ENCODE results near the gene VN1R2. TPM values are rescaled to one million over a fixed set of nuclear protein-coding genes. Genes with fewer than 3 reads are reported as not detected.
"Not testable (repeated sequence)": the region's sequence is repeated elsewhere in the genome, so short reads cannot be mapped to it uniquely, and the experiment has no call there.

VN1R2 gene
- total and polyA plus RNA-seq, 4 donors = not detected

DNA sequence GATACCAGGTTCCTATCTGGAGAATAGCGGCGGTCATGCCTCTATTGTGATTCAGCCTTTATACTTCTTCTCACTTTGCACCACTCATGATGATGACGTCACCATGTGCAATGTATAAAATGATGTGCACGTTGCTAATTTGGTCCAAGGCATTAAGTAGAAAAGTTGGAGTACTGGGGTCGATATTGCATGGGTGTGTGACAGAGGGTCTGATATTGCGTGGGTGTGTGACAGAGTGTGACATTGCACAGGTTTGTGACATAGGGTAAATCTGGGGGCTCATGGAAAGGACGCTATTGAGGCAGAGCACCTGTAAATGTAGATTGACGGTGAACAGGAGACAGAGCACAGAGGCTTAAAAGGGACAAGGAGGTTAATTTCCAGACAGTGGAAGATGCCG, 14.0 kb downstream of the VN1R2 start:
- DNase-seq (no peak), ATAC-seq (ENCODE audit: insufficient read depth, low FRiP score) (no peak)
- Histone ChIP-seq H3K4me1 (ENCODE audit: control insufficient read depth in 5 of 5, insufficient read depth in 5 of 5, low read length in 5 of 5) (no peaks in the 10 kb centered on the region), H3K27ac (ENCODE audit: low read depth in 1 of 2, low read length in 1 of 2) (no peak overlapping the region), H3K9me3 (ENCODE audit: control insufficient read depth in 4 of 4, insufficient read depth in 3 of 4, low read length in 3 of 4) (peaks cover 0 to 28% (median 0%) of the 10 kb centered on the region in 4 donors), H3K27me3 (ENCODE audit: control insufficient read depth in 3 of 3, insufficient read depth in 3 of 3, low read length in 2 of 3) (peaks cover 0 to 8% (median 2%) of the 10 kb centered on the region in 3 donors), H3K4me3 (no peak overlapping the region), H3K36me3 (ENCODE audit: control insufficient read depth in 4 of 4, insufficient read depth in 4 of 4, low read length in 4 of 4) (no peaks in the 10 kb centered on the region), H3K9ac (ENCODE audit: insufficient read depth in 1 of 2, low read length in 2 of 2) (no peak overlapping the region)
- TF ChIP-seq, protein P1, sequence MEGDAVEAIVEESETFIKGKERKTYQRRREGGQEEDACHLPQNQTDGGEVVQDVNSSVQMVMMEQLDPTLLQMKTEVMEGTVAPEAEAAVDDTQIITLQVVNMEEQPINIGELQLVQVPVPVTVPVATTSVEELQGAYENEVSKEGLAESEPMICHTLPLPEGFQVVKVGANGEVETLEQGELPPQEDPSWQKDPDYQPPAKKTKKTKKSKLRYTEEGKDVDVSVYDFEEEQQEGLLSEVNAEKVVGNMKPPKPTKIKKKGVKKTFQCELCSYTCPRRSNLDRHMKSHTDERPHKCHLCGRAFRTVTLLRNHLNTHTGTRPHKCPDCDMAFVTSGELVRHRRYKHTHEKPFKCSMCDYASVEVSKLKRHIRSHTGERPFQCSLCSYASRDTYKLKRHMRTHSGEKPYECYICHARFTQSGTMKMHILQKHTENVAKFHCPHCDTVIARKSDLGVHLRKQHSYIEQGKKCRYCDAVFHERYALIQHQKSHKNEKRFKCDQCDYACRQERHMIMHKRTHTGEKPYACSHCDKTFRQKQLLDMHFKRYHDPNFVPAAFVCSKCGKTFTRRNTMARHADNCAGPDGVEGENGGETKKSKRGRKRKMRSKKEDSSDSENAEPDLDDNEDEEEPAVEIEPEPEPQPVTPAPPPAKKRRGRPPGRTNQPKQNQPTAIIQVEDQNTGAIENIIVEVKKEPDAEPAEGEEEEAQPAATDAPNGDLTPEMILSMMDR (IDR thresholded peaks at IDR 0.05; ENCODE audit: control extremely low read depth, extremely low read depth) = no peak
- WGBS, 2 donors = 87 to 89% methylated on average over 9 of the region's 9 CpGs

DNA sequence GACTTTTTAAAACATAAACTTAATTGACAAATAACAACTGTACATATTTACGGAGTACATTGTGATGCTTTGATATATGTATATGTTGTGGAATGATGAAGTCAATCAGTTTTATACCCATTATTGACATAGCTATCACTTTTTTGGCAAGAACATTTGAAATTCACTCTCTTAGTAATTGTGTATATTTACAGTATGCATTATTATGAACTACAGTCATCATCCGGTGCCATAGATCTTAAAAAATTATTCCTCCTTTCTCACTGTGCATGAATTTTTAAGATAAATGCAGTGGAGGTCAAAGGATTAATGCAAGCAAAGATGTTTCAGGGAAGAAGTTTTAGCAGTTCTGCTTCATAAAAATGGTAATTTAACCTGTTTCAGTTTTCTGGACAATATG, 17.4 kb downstream of the VN1R2 start:
- Histone ChIP-seq H3K36me3 (ENCODE audit: control insufficient read depth in 4 of 4, insufficient read depth in 4 of 4, low read length in 4 of 4) (no peaks in the 10 kb centered on the region), H3K9me3 (ENCODE audit: control insufficient read depth in 4 of 4, insufficient read depth in 3 of 4, low read length in 3 of 4) (peaks cover 0 to 31% (median 0%) of the 10 kb centered on the region in 4 donors), H3K4me1 (ENCODE audit: control insufficient read depth in 5 of 5, insufficient read depth in 5 of 5, low read length in 5 of 5) (no peaks in the 10 kb centered on the region), H3K27ac (ENCODE audit: low read depth in 1 of 2, low read length in 1 of 2) (no peak overlapping the region), H3K27me3 (ENCODE audit: control insufficient read depth in 3 of 3, insufficient read depth in 3 of 3, low read length in 2 of 3) (peaks cover 0 to 6% (median 5%) of the 10 kb centered on the region in 3 donors), H3K4me3 (no peak overlapping the region), H3K9ac (ENCODE audit: insufficient read depth in 1 of 2, low read length in 2 of 2) (no peak overlapping the region)
- ATAC-seq (ENCODE audit: insufficient read depth, low FRiP score) (no peak), DNase-seq (no peak)
- TF ChIP-seq, protein P1 (IDR thresholded peaks at IDR 0.05; ENCODE audit: control extremely low read depth, extremely low read depth) = no peak
- 92 to 96% methylated on average over 2 of the region's 2 CpGs for WGBS, 2 donors

DNA sequence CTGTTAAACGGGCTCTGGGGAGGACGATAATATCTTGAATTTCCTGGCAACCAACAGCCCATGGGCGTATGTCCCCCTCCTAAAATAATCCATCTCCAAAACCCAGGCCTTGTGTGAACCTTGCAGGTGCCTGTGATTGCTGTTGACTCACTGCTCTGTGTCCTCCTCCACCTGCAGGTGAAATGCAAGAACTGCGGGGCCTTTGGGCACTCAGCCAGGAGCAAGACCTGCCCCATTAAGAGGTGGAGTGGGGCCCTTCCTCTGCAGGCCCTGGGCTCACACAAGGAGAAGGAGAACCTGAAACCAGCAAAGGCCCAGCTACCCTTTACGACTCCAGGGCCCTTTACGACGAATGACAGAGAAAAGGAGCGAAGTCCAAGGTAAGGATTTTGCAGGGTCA, 23.9 kb downstream of the VN1R2 start:
- peak in 2 of 3 donors; percentile 20 to 40 for DNase-seq
- H3K27me3 ChIP-seq (ENCODE audit: control insufficient read depth in 3 of 3, insufficient read depth in 3 of 3, low read length in 2 of 3); H3K36me3 ChIP-seq (ENCODE audit: control insufficient read depth in 4 of 4, insufficient read depth in 4 of 4, low read length in 4 of 4); H3K9me3 ChIP-seq (ENCODE audit: control insufficient read depth in 4 of 4, insufficient read depth in 3 of 4, low read length in 3 of 4); H3K27ac ChIP-seq (ENCODE audit: low read depth in 1 of 2, low read length in 1 of 2); H3K9ac ChIP-seq (ENCODE audit: insufficient read depth in 1 of 2, low read length in 2 of 2); H3K4me1 ChIP-seq (ENCODE audit: control insufficient read depth in 5 of 5, insufficient read depth in 5 of 5, low read length in 5 of 5); H3K4me3 ChIP-seq; ATAC-seq (ENCODE audit: insufficient read depth, low FRiP score): not testable (repeated sequence)
- WGBS, 2 donors = 40 to 60% methylated on average over 1 to 2 of the region's 8 CpGs

DNA sequence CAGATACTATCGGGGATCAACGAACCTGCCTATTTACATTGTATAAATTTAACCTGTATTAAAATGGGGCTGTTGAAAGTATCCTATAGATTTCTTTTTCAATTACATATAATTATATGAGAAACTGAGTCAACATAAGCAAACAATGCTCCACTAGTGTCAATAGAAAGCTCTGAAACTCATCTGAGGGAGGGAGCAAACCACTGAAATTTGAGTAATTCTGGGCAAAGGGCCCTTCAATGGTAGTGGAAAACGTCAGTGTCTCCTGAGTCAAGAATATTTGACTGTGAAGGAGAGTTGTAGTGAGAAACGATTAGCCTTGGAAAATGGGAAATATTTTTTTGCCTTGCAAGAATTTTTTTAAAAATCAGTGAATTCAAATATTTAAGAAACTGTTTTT, 27.0 kb downstream of the VN1R2 start:
- Histone ChIP-seq H3K9ac (ENCODE audit: insufficient read depth in 1 of 2, low read length in 2 of 2) (no peak overlapping the region), H3K27ac (ENCODE audit: low read depth in 1 of 2, low read length in 1 of 2) (no peak overlapping the region), H3K9me3 (ENCODE audit: control insufficient read depth in 4 of 4, insufficient read depth in 3 of 4, low read length in 3 of 4) (peaks cover 0 to 7% (median 0%) of the 10 kb centered on the region in 4 donors), H3K36me3 (ENCODE audit: control insufficient read depth in 4 of 4, insufficient read depth in 4 of 4, low read length in 4 of 4) (no peaks in the 10 kb centered on the region), H3K4me3 (no peak overlapping the region), H3K27me3 (ENCODE audit: control insufficient read depth in 3 of 3, insufficient read depth in 3 of 3, low read length in 2 of 3) (no peaks in the 10 kb centered on the region), H3K4me1 (ENCODE audit: control insufficient read depth in 5 of 5, insufficient read depth in 5 of 5, low read length in 5 of 5) (no peaks in the 10 kb centered on the region)
- 65 to 80% methylated on average over 4 of the region's 4 CpGs for whole genome bisulfite sequencing, 2 donors
- DNase-seq = peak in 1 of 3 donors; percentile 17
- TF ChIP-seq, protein P1 (IDR thresholded peaks at IDR 0.05; ENCODE audit: control extremely low read depth, extremely low read depth) = no peak
- no peak for ATAC-seq (ENCODE audit: insufficient read depth, low FRiP score)
